ENCODE results near the gene SMARCA2.
A peak's percentile ranks its signal among the peaks of the same experiment; 100 is the strongest.

The SMARCA2 gene

DNA sequence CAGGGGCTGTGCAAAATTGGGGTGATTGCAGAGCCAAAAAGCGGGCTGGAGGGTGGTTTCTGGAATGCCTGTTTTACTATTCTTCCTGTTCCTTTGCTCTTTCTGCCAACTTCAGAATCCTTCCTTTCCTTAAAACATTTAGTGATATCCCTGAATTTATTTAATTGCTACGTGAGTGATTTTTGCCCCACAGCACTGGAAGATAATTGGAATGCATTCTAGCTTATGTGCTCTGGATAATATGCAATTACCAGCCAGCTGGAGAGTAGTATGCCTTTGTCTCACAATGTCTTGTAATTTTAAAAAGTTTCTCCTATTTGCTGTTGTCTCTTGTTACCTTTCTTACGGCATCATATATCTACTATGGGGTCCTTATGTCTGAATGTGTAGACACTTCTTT, 115.8 kb downstream of the SMARCA2 start:
- no peak overlapping the region for H4K12ac ChIP-seq (ENCODE audit: low read depth, low read length)
- DNase-seq: no peak
- H3K18ac ChIP-seq (ENCODE audit: low read length): no peak overlapping the region
- WGBS (ENCODE audit: extremely low coverage, insufficient coverage, insufficient read length): no CpG with 5 or more reads among the region's 3 CpGs
- no peak overlapping the region for H4K8ac ChIP-seq (ENCODE audit: low read depth, low read length)
- H3K27ac ChIP-seq (ENCODE audit: low read depth, low read length): no peak overlapping the region
- H2BK5ac ChIP-seq (ENCODE audit: low read depth, low read length, poor library complexity): no peak overlapping the region
- H3K79me1 ChIP-seq (ENCODE audit: low read length): no peaks in the 10 kb centered on the region
- no peak overlapping the region for H3K23ac ChIP-seq (ENCODE audit: low read length)
- no peak overlapping the region for H3K4me3 ChIP-seq (ENCODE audit: low read depth, low read length)
- no peak overlapping the region for H3K4me2 ChIP-seq (ENCODE audit: low read length)
- H2BK12ac ChIP-seq (ENCODE audit: low read length): no peak overlapping the region
- H3K79me2 ChIP-seq (ENCODE audit: control insufficient read depth, insufficient read depth, low read length, poor library complexity): no peaks in the 10 kb centered on the region
- no peaks in the 10 kb centered on the region for H3K27me3 ChIP-seq (ENCODE audit: insufficient read depth, low read length)
- H3K4me1 ChIP-seq (ENCODE audit: control insufficient read depth in 1 of 2, insufficient read depth in 2 of 2, low read length in 2 of 2): peaks cover 0 to 4% of the 10 kb centered on the region in 2 experiments
- H3K4ac ChIP-seq (ENCODE audit: low read depth, low read length): no peak overlapping the region
- no peak overlapping the region for H4K91ac ChIP-seq (ENCODE audit: low read depth, low read length)
- H3K9ac ChIP-seq (ENCODE audit: low read length): no peak overlapping the region
- H2AFZ ChIP-seq (ENCODE audit: insufficient read depth, low read length, poor library complexity): no peak overlapping the region
- H3K36me3 ChIP-seq (ENCODE audit: control insufficient read depth in 1 of 2, insufficient read depth in 2 of 2, low read length in 2 of 2): peaks cover 18 to 39% of the 10 kb centered on the region in 2 experiments
- H3K9me3 ChIP-seq (ENCODE audit: insufficient read depth, low read depth, low read length): no peaks in the 10 kb centered on the region
- no peak overlapping the region for H2BK120ac ChIP-seq (ENCODE audit: insufficient read depth, low read length, poor library complexity)
- H3K14ac ChIP-seq (ENCODE audit: low read length): no peak overlapping the region
- H2AK5ac ChIP-seq (ENCODE audit: low read length): no peak overlapping the region

DNA sequence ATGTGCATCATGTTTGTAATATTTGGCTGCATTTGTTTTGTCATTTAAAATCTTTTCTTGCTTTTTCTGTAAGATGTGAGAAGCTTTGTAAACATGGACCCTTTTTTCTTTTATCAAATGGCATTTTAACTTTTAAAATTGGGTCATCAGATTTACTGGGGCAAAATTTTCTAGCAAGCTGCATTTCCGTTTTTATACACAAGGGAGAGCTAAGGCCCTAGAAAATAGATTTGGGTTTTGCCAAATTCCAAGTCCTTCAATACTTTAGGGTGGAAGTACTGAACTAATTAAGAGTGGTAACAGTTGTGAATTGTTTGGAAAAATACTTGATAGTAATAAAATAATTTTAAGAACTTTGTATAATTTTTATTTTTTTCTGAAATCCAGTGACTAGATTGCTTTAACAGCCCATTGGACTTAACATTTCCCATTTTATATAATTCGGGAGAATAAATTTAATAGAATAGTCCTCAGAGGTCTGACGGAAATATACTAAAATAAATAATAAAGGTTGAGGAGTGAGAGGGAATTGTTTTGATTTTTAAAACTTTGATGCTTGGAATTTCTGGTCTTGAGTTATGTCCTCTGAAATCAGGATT, 117.4 kb downstream of the SMARCA2 start:
- Histone ChIP-seq H4K8ac (ENCODE audit: low read depth, low read length) (no peak overlapping the region), H2BK5ac (ENCODE audit: low read depth, low read length, poor library complexity) (no peak overlapping the region), H2AFZ (ENCODE audit: insufficient read depth, low read length, poor library complexity) (no peak overlapping the region), H2BK120ac (ENCODE audit: insufficient read depth, low read length, poor library complexity) (no peak overlapping the region), H3K4me3 (ENCODE audit: low read depth, low read length) (no peak overlapping the region), H3K14ac (ENCODE audit: low read length) (no peak overlapping the region), H4K12ac (ENCODE audit: low read depth, low read length) (no peak overlapping the region), H3K9ac (ENCODE audit: low read length) (no peak overlapping the region), H3K4me2 (ENCODE audit: low read length) (no peak overlapping the region), H3K18ac (ENCODE audit: low read length) (no peak overlapping the region), H4K91ac (ENCODE audit: low read depth, low read length) (no peak overlapping the region), H3K79me2 (ENCODE audit: control insufficient read depth, insufficient read depth, low read length, poor library complexity) (no peaks in the 10 kb centered on the region), H2BK12ac (ENCODE audit: low read length) (no peak overlapping the region), H3K36me3 (ENCODE audit: control insufficient read depth in 1 of 2, insufficient read depth in 2 of 2, low read length in 2 of 2) (peaks cover 19 to 36% of the 10 kb centered on the region in 2 experiments), H3K27ac (ENCODE audit: low read depth, low read length) (no peak overlapping the region), H3K4ac (ENCODE audit: low read depth, low read length) (no peak overlapping the region), H3K79me1 (ENCODE audit: low read length) (no peaks in the 10 kb centered on the region), H3K27me3 (ENCODE audit: insufficient read depth, low read length) (no peaks in the 10 kb centered on the region), H3K23ac (ENCODE audit: low read length) (no peak overlapping the region), H2AK5ac (ENCODE audit: low read length) (no peak overlapping the region), H3K9me3 (ENCODE audit: insufficient read depth, low read depth, low read length) (no peaks in the 10 kb centered on the region), H3K4me1 (ENCODE audit: control insufficient read depth in 1 of 2, insufficient read depth in 2 of 2, low read length in 2 of 2) (peaks cover 0 to 4% of the 10 kb centered on the region in 2 experiments)
- WGBS (ENCODE audit: extremely low coverage, insufficient coverage, insufficient read length): 100% methylated on average over 1 of the region's 3 CpGs
- peak in 1 of 2 donors; percentile 64 for DNase-seq

DNA sequence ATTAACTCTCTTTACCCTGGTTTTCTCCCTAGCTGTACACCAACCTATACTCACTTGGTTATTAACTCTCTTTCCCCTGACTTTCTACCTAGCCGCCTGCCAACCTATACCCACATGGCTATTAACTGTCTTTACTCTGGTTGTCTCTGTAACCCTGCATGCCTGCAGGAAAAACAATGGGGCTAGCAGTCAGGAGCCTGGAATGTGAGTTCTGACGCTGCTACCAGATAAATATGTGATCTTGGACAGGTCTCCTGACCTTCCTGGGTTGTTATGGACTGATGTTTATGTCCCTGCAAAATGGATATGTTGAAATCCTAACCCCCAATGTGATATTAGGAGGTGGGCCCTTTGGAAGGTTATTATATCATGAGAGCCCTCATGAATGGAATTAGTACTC, 119.2 kb downstream of the SMARCA2 start:
- Histone ChIP-seq H2BK120ac (ENCODE audit: insufficient read depth, low read length, poor library complexity) (no peak overlapping the region), H3K79me1 (ENCODE audit: low read length) (no peaks in the 10 kb centered on the region), H4K8ac (ENCODE audit: low read depth, low read length) (no peak overlapping the region), H2AFZ (ENCODE audit: insufficient read depth, low read length, poor library complexity) (no peak overlapping the region), H3K9me3 (ENCODE audit: insufficient read depth, low read depth, low read length) (no peaks in the 10 kb centered on the region), H3K27ac (ENCODE audit: low read depth, low read length) (no peak overlapping the region), H3K4me3 (ENCODE audit: low read depth, low read length) (no peak overlapping the region), H4K91ac (ENCODE audit: low read depth, low read length) (no peak overlapping the region), H3K4me1 (ENCODE audit: control insufficient read depth in 1 of 2, insufficient read depth in 2 of 2, low read length in 2 of 2) (peaks cover 0 to 4% of the 10 kb centered on the region in 2 experiments), H3K18ac (ENCODE audit: low read length) (no peak overlapping the region), H3K14ac (ENCODE audit: low read length) (no peak overlapping the region), H2BK12ac (ENCODE audit: low read length) (no peak overlapping the region), H3K4me2 (ENCODE audit: low read length) (no peak overlapping the region), H3K79me2 (ENCODE audit: control insufficient read depth, insufficient read depth, low read length, poor library complexity) (no peaks in the 10 kb centered on the region), H3K23ac (ENCODE audit: low read length) (no peak overlapping the region), H2AK5ac (ENCODE audit: low read length) (no peak overlapping the region), H2BK5ac (ENCODE audit: low read depth, low read length, poor library complexity) (no peak overlapping the region), H3K4ac (ENCODE audit: low read depth, low read length) (no peak overlapping the region), H3K9ac (ENCODE audit: low read length) (no peak overlapping the region), H3K27me3 (ENCODE audit: insufficient read depth, low read length) (no peaks in the 10 kb centered on the region), H4K12ac (ENCODE audit: low read depth, low read length) (no peak overlapping the region), H3K36me3 (ENCODE audit: control insufficient read depth in 1 of 2, insufficient read depth in 2 of 2, low read length in 2 of 2) (peaks cover 16 to 32% of the 10 kb centered on the region in 2 experiments)
- peak; percentile 34 to 51 for DNase-seq
- WGBS (ENCODE audit: extremely low coverage, insufficient coverage, insufficient read length): no CpG with 5 or more reads among the region's 2 CpGs

DNA sequence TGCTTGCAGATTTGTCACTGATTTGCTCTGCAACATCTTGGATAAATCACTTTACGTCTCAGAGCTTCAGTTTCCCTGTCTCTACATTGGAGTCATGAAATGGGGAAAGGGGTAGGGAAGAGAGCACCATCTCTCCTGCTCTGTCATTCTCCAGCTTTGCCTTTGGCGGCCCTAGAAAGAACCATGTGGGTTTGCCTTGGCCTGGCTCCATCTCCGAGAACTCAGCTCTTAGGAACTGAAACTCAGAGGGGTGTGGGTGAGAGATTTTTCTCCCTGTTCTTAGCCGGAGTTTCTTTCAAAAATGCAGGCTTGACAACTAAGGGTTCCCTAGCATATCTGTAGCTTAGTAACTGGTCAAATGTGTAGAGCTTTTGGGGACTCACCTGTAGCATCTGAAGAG, 123.5 kb downstream of the SMARCA2 start:
- H2AFZ ChIP-seq (ENCODE audit: insufficient read depth, low read length, poor library complexity): no peak overlapping the region
- H3K79me2 ChIP-seq (ENCODE audit: control insufficient read depth, insufficient read depth, low read length, poor library complexity): no peaks in the 10 kb centered on the region
- no peak overlapping the region for H3K18ac ChIP-seq (ENCODE audit: low read length)
- H2BK12ac ChIP-seq (ENCODE audit: low read length): no peak overlapping the region
- no peak overlapping the region for H3K27ac ChIP-seq (ENCODE audit: low read depth, low read length)
- H2BK5ac ChIP-seq (ENCODE audit: low read depth, low read length, poor library complexity): no peak overlapping the region
- H4K12ac ChIP-seq (ENCODE audit: low read depth, low read length): no peak overlapping the region
- no peak overlapping the region for H3K23ac ChIP-seq (ENCODE audit: low read length)
- no peak overlapping the region for H3K4ac ChIP-seq (ENCODE audit: low read depth, low read length)
- H3K79me1 ChIP-seq (ENCODE audit: low read length): no peaks in the 10 kb centered on the region
- no CpG with 5 or more reads among the region's 4 CpGs for WGBS (ENCODE audit: extremely low coverage, insufficient coverage, insufficient read length)
- H3K27me3 ChIP-seq (ENCODE audit: insufficient read depth, low read length): no peaks in the 10 kb centered on the region
- peaks cover 13 to 26% of the 10 kb centered on the region in 2 experiments for H3K36me3 ChIP-seq (ENCODE audit: control insufficient read depth in 1 of 2, insufficient read depth in 2 of 2, low read length in 2 of 2)
- no peak overlapping the region for H3K9ac ChIP-seq (ENCODE audit: low read length)
- no peak overlapping the region for H4K91ac ChIP-seq (ENCODE audit: low read depth, low read length)
- no peak overlapping the region for H3K4me2 ChIP-seq (ENCODE audit: low read length)
- no peak overlapping the region for H3K14ac ChIP-seq (ENCODE audit: low read length)
- no peak overlapping the region for H4K8ac ChIP-seq (ENCODE audit: low read depth, low read length)
- DNase-seq: no peak
- no peak overlapping the region for H3K4me3 ChIP-seq (ENCODE audit: low read depth, low read length)
- no peak overlapping the region for H2AK5ac ChIP-seq (ENCODE audit: low read length)
- no peaks in the 10 kb centered on the region for H3K9me3 ChIP-seq (ENCODE audit: insufficient read depth, low read depth, low read length)
- H3K4me1 ChIP-seq (ENCODE audit: control insufficient read depth in 1 of 2, insufficient read depth in 2 of 2, low read length in 2 of 2): peaks cover 3 to 4% of the 10 kb centered on the region in 2 experiments
- H2BK120ac ChIP-seq (ENCODE audit: insufficient read depth, low read length, poor library complexity): no peak overlapping the region
